Cardiac fibroblast (primary cell): Measurements from ENCODE around the gene UBE4B.

Experiments
- DNase-seq, 2 donors: peaks; one replicate each; pipeline versions ENCODE4 v3.0.0 to v3.0.0-alpha.2; 2010; ENCODE audit warnings: low read depth in 2 of 2
- H3K4me3 ChIP-seq, 2 donors: replicated peaks in 1 of 2; 1 replicate in 1 of 2; 2 replicates in 1 of 2; pipeline ENCODE4 v1.5.1; 2011; ENCODE audit warnings: low read depth in 2 of 2, low read length in 2 of 2, mild to moderate bottlenecking in 2 of 2, moderate library complexity in 1 of 2
- TF ChIP-seq, protein P1 (sequence below): IDR thresholded peaks from one replicate; pipeline ENCODE4 v1.5.1; 2011; ENCODE audit warnings: low read depth, mild to moderate bottlenecking, low read length, inconsistent platforms

UBE4B gene

DNA sequence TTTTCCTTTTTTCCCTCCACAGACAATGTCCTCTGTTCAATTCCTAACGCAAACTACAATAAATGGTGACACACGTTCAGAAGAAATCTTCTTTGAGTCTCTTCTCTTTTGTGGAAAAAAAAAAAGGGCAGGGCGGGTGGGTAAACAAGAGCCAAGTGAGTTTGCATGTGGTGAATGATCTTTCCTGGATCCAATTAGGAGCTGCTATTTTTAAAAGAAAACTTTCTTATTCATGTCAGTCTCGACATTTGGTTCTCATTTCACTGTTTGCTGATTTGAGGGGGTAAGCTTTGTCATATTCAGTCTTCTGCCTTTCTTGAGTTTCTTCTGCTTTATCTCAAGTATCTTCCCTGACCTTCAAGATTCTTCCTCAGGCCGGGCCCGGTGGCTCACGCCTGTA is 148.4 kb downstream of the UBE4B start:
- DNase-seq = no peak
- TF ChIP-seq, protein P1, sequence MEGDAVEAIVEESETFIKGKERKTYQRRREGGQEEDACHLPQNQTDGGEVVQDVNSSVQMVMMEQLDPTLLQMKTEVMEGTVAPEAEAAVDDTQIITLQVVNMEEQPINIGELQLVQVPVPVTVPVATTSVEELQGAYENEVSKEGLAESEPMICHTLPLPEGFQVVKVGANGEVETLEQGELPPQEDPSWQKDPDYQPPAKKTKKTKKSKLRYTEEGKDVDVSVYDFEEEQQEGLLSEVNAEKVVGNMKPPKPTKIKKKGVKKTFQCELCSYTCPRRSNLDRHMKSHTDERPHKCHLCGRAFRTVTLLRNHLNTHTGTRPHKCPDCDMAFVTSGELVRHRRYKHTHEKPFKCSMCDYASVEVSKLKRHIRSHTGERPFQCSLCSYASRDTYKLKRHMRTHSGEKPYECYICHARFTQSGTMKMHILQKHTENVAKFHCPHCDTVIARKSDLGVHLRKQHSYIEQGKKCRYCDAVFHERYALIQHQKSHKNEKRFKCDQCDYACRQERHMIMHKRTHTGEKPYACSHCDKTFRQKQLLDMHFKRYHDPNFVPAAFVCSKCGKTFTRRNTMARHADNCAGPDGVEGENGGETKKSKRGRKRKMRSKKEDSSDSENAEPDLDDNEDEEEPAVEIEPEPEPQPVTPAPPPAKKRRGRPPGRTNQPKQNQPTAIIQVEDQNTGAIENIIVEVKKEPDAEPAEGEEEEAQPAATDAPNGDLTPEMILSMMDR = no peak
- no peak overlapping the region for H3K4me3 ChIP-seq

DNA sequence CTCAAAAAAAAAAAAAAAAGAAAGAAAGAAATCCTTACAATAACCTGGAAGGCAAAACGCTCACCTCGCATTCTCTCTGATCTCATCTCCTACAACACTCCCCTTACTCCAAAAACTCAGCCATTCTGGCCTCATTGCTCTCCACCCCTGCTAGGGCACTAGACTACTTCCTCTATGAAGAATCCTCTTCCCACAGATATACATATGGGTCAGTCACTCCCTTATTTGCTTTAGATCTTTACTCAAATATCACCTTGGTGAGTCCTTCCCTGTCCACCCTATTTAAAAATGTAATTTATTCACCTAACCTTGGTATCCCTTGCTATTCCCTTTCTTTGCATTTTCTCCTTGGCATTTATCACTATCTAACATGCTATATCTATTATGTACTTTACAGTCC is 153.0 kb downstream of the UBE4B start:
- no peak overlapping the region for H3K4me3 ChIP-seq
- TF ChIP-seq, protein P1 = no peak
- no peak for DNase-seq

GRCh38 chr1:10186331-10187025 is 153.7 kb downstream of the UBE4B start:
- TF ChIP-seq, protein P1 = no peak
- no peak overlapping the region for H3K4me3 ChIP-seq
- no peak for DNase-seq

- no peak overlapping the region for H3K4me3 ChIP-seq
- TF ChIP-seq, protein P1 = no peak
- no peak for DNase-seq
Observed at GRCh38 chr1:10187026-10187334, 154.2 kb downstream of the UBE4B start.

DNA sequence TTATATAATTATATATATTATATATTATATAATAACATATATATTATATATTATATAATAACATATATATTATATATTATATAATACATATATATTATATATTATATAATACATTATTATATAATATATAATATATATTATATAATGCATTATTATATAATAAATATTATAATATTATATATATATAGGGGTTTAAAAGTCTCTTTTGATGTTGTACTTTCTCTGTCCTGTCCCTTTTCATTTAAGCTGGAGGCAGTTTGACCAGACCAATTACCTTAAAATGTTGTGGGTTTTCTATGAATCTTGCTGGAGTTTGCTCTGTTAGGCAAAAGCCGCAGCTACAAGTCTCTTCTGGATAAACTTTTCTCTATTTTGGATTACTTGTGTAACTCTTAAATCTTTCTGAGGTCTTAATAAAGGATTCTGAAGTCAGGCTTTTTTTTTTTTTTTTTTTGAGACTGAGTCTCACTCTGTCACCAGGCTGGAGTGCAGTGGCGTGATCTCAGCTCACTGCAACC is 155.4 kb downstream of the UBE4B start:
- H3K4me3 ChIP-seq = no peak overlapping the region
- DNase-seq = no peak

GRCh38 chr1:10189659-10190058 is 156.9 kb downstream of the UBE4B start:
- TF ChIP-seq, protein P1 = no peak
- H3K4me3 ChIP-seq = no peak overlapping the region
- no peak for DNase-seq

More for the DNA sequence above, 155.4 kb downstream of the UBE4B start:
- TF ChIP-seq, protein P1 = no peak

DNA sequence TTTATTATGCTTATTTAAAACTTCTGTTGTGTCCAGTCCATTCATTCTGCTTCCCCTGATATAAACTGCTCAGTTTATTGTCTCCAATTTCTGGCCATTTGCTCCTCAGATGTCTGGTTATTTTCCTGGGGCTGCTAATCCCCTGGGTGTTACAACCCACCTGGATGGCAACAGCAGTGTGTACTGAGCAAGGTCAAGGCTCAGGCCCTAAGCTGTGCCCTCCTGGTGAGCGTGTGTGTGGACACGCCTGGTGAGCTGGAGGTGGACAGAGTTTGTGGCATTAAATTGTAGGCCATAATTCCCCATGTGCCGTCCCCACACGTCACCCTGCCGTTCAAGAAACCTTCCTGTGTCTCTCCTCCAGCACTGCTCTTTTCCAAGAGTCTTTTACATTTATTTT is 159.5 kb downstream of the UBE4B start:
- TF ChIP-seq, protein P1 = no peak
- DNase-seq = no peak
- no peak overlapping the region for H3K4me3 ChIP-seq
